HepG2 (cell line): ENCODE data around the gene CPLANE2. TPM values are rescaled to one million over a fixed set of nuclear protein-coding genes. Genes with fewer than 3 reads are reported as not detected.

Experiments used
- BHLHE40 ChIP-seq: IDR thresholded peaks from 2 replicates; pipeline ENCODE4 v1.6.1; 2011; ENCODE audit warnings: low read length, improper control_type of control experiment
- ELK4 ChIP-seq: sonication (generic); formaldehyde crosslinking; IDR thresholded peaks from 2 replicates; pipeline ENCODE4 v1.9.0; 2021; ENCODE audit warnings: missing genetic modification reagents, borderline replicate concordance
- IRF1 ChIP-seq: sonication (generic); formaldehyde crosslinking; IDR thresholded peaks from 2 replicates; pipeline ENCODE4 v1.4.0; 2020; ENCODE audit warnings: low read depth, mild to moderate bottlenecking, missing genetic modification reagents
- KDM3A ChIP-seq: IDR thresholded peaks from 2 replicates; pipeline ENCODE4 v1.6.1; 2018; ENCODE audit warnings: low read depth, missing compliant biosample characterization
- MED13 ChIP-seq: sonication (generic); formaldehyde crosslinking; IDR thresholded peaks from 2 replicates; pipeline ENCODE4 v1.5.0; 2020; ENCODE audit warnings: missing genetic modification reagents
- SALL2 ChIP-seq: sonication (generic); formaldehyde crosslinking; IDR thresholded peaks from 2 replicates; pipeline ENCODE4 v1.8.1; 2023; ENCODE audit warnings: mild to moderate bottlenecking, missing genetic modification reagents, inconsistent platforms
- SRSF4 ChIP-seq: fragments of 200-400 bp; formaldehyde crosslinking; IDR thresholded peaks from one replicate; pipeline ENCODE4 v1.6.1; 2018; ENCODE audit warnings: mild to moderate bottlenecking, low read depth, low read length, moderate library complexity; ENCODE audit not compliant: poor library complexity, severe bottlenecking
- SRSF9 ChIP-seq: fragments of 200-400 bp; formaldehyde crosslinking; IDR thresholded peaks from 2 replicates; pipeline ENCODE4 v1.6.1; 2018; ENCODE audit warnings: borderline replicate concordance, mild to moderate bottlenecking, low read depth, low read length; ENCODE audit not compliant: insufficient read depth, poor library complexity, severe bottlenecking
- ZBTB10 ChIP-seq: sonication (generic); formaldehyde crosslinking; IDR thresholded peaks from 2 replicates; pipeline ENCODE4 v1.4.0; 2020; ENCODE audit warnings: missing genetic modification reagents, borderline replicate concordance
- ZBTB26 ChIP-seq: IDR thresholded peaks from 2 replicates; pipeline ENCODE4 v1.6.1; 2016; ENCODE audit warnings: missing compliant biosample characterization, missing genetic modification reagents, borderline replicate concordance
- ZIK1 ChIP-seq: sonication (generic); formaldehyde crosslinking; IDR thresholded peaks from 2 replicates; pipeline ENCODE4 v1.5.0; 2020; ENCODE audit warnings: mild to moderate bottlenecking, low read depth, missing genetic modification reagents, borderline replicate concordance
- ZNF12 ChIP-seq: sonication (generic); formaldehyde crosslinking; IDR thresholded peaks from 2 replicates; pipeline ENCODE4 v1.5.0; 2020; ENCODE audit warnings: missing genetic modification reagents
- ZNF256 ChIP-seq: sonication (generic); formaldehyde crosslinking; conservative IDR thresholded peaks from 2 replicates; pipeline ENCODE4 v1.4.0; 2020; ENCODE audit warnings: missing genetic modification reagents
- ZNF280B ChIP-seq: sonication (generic); formaldehyde crosslinking; IDR thresholded peaks from 2 replicates; pipeline ENCODE4 v1.5.0; 2020; ENCODE audit warnings: missing genetic modification reagents, mild to moderate bottlenecking, borderline replicate concordance
- ZNF496 ChIP-seq: sonication (generic); formaldehyde crosslinking; IDR thresholded peaks from 2 replicates; pipeline ENCODE4 v1.8.1; 2023; ENCODE audit warnings: mild to moderate bottlenecking, moderate library complexity, missing genetic modification reagents; ENCODE audit not compliant: insufficient replicate concordance
- ZNF878 ChIP-seq: sonication (generic); formaldehyde crosslinking; IDR thresholded peaks from 2 replicates; pipeline ENCODE4 v1.8.1; 2023; ENCODE audit warnings: mild to moderate bottlenecking, missing genetic modification reagents, moderate library complexity
- ZSCAN20 ChIP-seq: sonication (generic); formaldehyde crosslinking; IDR thresholded peaks from 2 replicates; pipeline ENCODE4 v1.4.0; 2020; ENCODE audit warnings: missing genetic modification reagents, mild to moderate bottlenecking, borderline replicate concordance
- polyA plus RNA-seq, 8 experiments: library from polyadenylated mRNA; depleted of rRNA in 3 of 8; stranded (reverse) in 7 of 8; unstranded in 1 of 8; fragments of >200 nt; fragmentation: Illumina TruSeq in 4 of 8; extraction: Trizol in 4 of 8; gene quantifications; 2 replicates each; pipeline versions ENCODE4 v1.2.1 to v1.2.3, GENCODE V29; 2011 to 2016; ENCODE audit warnings: low read depth in 4 of 8, missing spikeins in 1 of 8, mixed read lengths in 1 of 8; ENCODE audit not compliant: insufficient read depth in 1 of 8
- total RNA-seq, 5 experiments: library from RNA; depleted of rRNA; stranded (reverse); fragments of >200 nt; fragmentation: Illumina TruSeq; extraction: Trizol; gene quantifications; 2 replicates each; pipeline ENCODE4 v1.2.3, GENCODE V29; 2016; ENCODE audit warnings: low read depth in 1 of 5
- TF ChIP-seq, protein P1 (sequence below): sonication (generic); formaldehyde crosslinking; IDR thresholded peaks from 2 replicates; pipeline ENCODE4 v1.4.0; 2020; ENCODE audit warnings: missing genetic modification reagents

The CPLANE2 gene
- total and polyA plus RNA-seq, 2 of the 13 experiments (the other 11 are each of a cell fraction or from before 2014, with no cell fraction given) = 0.29 to 1.6 TPM

DNA sequence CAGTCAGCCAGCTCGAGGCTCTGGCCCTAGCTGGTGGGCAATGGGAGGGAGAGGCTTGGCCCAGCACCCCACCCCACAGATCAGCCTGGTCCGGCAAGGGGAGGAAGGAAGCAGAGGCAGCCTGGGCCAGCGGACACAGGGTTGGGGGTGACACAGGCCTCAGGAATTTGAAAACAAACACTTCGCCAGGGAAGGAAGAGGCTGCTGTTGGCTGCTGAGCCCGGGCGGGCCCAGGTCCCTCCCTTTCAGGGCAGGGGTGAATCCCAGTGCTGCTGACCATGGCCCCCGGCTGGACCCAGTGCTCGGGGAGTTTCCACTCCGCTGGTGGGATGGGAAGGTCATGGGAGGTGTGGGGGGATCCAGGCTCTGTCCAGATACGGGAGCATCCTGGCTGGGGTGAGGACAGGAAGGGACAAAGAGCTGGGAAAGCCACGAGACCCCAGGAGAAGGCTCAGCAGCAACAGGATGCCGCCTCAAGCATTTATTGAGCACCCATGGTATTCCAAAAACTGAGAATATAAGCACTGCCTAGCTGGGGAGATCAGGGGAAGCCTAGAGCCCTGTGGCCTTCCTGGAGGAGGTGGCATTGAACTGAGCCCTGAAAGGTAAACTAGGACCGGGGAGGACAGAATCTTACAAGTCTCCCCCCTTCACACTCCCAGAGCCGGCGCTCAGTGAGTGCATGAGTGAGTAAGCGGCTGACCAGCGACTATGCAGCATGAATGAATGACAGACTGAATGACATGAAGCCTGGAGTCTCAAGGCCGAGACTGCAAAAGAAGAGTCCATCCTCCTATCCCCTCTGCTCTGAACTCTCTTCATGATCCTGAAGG, 54.9 kb downstream of the CPLANE2 start (continued):
- TF ChIP-seq ZIK1 (no peak), SALL2 (0 out of 2 replicates have a peak, but pooled peaks have one; percentile 22), SRSF9 (no peak), IRF1 (CRISPR knock-in tag) (no peak), ZNF256 (no peak), ZBTB26 (no peak), MED13 (CRISPR knock-in tag) (no peak), SRSF4 (no peak), ZNF280B (CRISPR knock-in tag) (no peak), ZNF878 (CRISPR knock-in tag) (peak; percentile 79; the same call in 1 of the 2 replicates), BHLHE40 (no peak), ZSCAN20 (CRISPR knock-in tag) (no peak), ZBTB10 (CRISPR knock-in tag) (no peak; the same call in 1 of the 2 replicates), ELK4 (no peak), ZNF496 (CRISPR knock-in tag) (no peak), ZNF12 (no peak), KDM3A (CRISPR knock-in tag) (peak; percentile 93)
- TF ChIP-seq, protein P1, sequence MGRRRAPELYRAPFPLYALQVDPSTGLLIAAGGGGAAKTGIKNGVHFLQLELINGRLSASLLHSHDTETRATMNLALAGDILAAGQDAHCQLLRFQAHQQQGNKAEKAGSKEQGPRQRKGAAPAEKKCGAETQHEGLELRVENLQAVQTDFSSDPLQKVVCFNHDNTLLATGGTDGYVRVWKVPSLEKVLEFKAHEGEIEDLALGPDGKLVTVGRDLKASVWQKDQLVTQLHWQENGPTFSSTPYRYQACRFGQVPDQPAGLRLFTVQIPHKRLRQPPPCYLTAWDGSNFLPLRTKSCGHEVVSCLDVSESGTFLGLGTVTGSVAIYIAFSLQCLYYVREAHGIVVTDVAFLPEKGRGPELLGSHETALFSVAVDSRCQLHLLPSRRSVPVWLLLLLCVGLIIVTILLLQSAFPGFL (CRISPR knock-in tag) = no peak
